Central memory CD4-positive, alpha-beta T cell (primary cell): ENCODE results near the gene BRAP.
"Not testable (repeated sequence)": the region's sequence is repeated elsewhere in the genome, so short reads cannot be mapped to it uniquely, and the experiment has no call there.

ENCODE experiments used
- DNase-seq: peaks from one replicate; pipeline ENCODE4 v3.0.0; 2022
- total RNA-seq, 3 experiments: gene quantifications; one replicate each; lab custom pipeline; 2026; lab: John Stamatoyannopoulos, UW

BRAP gene
- 36.3 to 56.4 (median 55.8) reads per million in 3 experiments for total RNA-seq

- peak; percentile 94 for DNase-seq
Measured at GRCh38 chr12:111685811-111686573, at the start of gene BRAP, which contains the start of gene ACAD10. BRAP (minus strand) TSS chr12:111685956; CDS start chr12:111685792, 164 bp downstream. ACAD10 (plus strand) TSS chr12:111686053; CDS start chr12:111692710, 6,657 bp downstream.

- DNase-seq = no peak
Measured at GRCh38 chr12:111733340-111733915, 47.7 kb upstream of the BRAP start.

- no peak for DNase-seq
Measured at GRCh38 chr12:111732786-111733185, 47.0 kb upstream of the BRAP start.

- DNase-seq = no peak
Measured at GRCh38 chr12:111730420-111730819, 44.7 kb upstream of the BRAP start.

- no peak for DNase-seq
Measured at GRCh38 chr12:111728795-111729194, 43.0 kb upstream of the BRAP start.

- DNase-seq = not testable (repeated sequence)
Measured at GRCh38 chr12:111723646-111724360, 38.0 kb upstream of the BRAP start.

GRCh38 chr12:111720457-111720856 lies 34.7 kb upstream of the BRAP start:
- DNase-seq = no peak

GRCh38 chr12:111719316-111719715 lies 33.6 kb upstream of the BRAP start:
- DNase-seq = not testable (repeated sequence)

GRCh38 chr12:111715279-111715678 lies 29.5 kb upstream of the BRAP start:
- no peak for DNase-seq

GRCh38 chr12:111706145-111706544 lies 20.4 kb upstream of the BRAP start:
- no peak for DNase-seq

- no peak for DNase-seq
Measured at GRCh38 chr12:111705672-111706071, 19.9 kb upstream of the BRAP start.

- no peak for DNase-seq
Measured at GRCh38 chr12:111699962-111700361, 14.2 kb upstream of the BRAP start.

- no peak for DNase-seq
Measured at GRCh38 chr12:111693818-111694217, 8.1 kb upstream of the BRAP start.

- DNase-seq = no peak
Measured at GRCh38 chr12:111692575-111693210, 6.9 kb upstream of the BRAP start.

GRCh38 chr12:111691262-111691661 lies 5.5 kb upstream of the BRAP start:
- DNase-seq = no peak

GRCh38 chr12:111687952-111688351 lies 2.2 kb upstream of the BRAP start:
- no peak for DNase-seq

- DNase-seq = no peak
Measured at GRCh38 chr12:111687255-111687654, 1.5 kb upstream of the BRAP start.

- peak; percentile 3 for DNase-seq
Measured at GRCh38 chr12:111686574-111687105, 884 bp upstream of the BRAP start.

GRCh38 chr12:111685322-111685810 lies 390 bp downstream of the BRAP start:
- no peak for DNase-seq

GRCh38 chr12:111684485-111685198 lies 1.1 kb downstream of the BRAP start:
- not testable (repeated sequence) for DNase-seq

- DNase-seq = no peak
Measured at GRCh38 chr12:111677186-111677585, 8.6 kb downstream of the BRAP start.

- DNase-seq = no peak
Measured at GRCh38 chr12:111673503-111673902, 12.3 kb downstream of the BRAP start.
